GM12891 (cell line): Measurements from ENCODE around the gene SALL4.
"Not testable (repeated sequence)": the region's sequence is repeated elsewhere in the genome, so short reads cannot be mapped to it uniquely, and the experiment has no call there.

Experiments
- DNase-seq: peaks from one replicate; pipeline ENCODE4 v3.0.0; 2011; ENCODE audit warnings: low spot score; ENCODE audit not compliant: insufficient read length
- FAIRE-seq: peaks from 2 replicates; lab custom pipeline; 2011; peaks lifted over from hg19 to GRCh38; lab: Jason Lieb, UNC
- PAX5 ChIP-seq: IDR thresholded peaks from 2 replicates; pipeline ENCODE4 v1.6.1; 2011; ENCODE audit warnings: low read length, moderate library complexity, mild to moderate bottlenecking; ENCODE audit not compliant: insufficient read depth, severe bottlenecking
- POLR2A ChIP-seq: IDR thresholded peaks from 2 replicates; pipeline ENCODE4 v1.6.1; 2011; ENCODE audit warnings: low read depth, low read length, control low read depth
- POLR2AphosphoS5 ChIP-seq: IDR thresholded peaks from 2 replicates; pipeline ENCODE4 v1.6.1; 2011; ENCODE audit warnings: low read depth, low read length, control low read depth
- POU2F2 ChIP-seq: IDR thresholded peaks from 2 replicates; pipeline ENCODE4 v1.6.1; 2011; ENCODE audit warnings: low read depth, mild to moderate bottlenecking, control low read depth, low read length, moderate library complexity
- SPI1 ChIP-seq: IDR thresholded peaks from 2 replicates; pipeline ENCODE4 v1.6.1; 2011; ENCODE audit warnings: low read depth, low read length, control low read depth
- TAF1 ChIP-seq: IDR thresholded peaks from 2 replicates; pipeline ENCODE4 v1.6.1; 2011; ENCODE audit warnings: low read depth, low read length, control low read depth

Gene SALL4

DNA sequence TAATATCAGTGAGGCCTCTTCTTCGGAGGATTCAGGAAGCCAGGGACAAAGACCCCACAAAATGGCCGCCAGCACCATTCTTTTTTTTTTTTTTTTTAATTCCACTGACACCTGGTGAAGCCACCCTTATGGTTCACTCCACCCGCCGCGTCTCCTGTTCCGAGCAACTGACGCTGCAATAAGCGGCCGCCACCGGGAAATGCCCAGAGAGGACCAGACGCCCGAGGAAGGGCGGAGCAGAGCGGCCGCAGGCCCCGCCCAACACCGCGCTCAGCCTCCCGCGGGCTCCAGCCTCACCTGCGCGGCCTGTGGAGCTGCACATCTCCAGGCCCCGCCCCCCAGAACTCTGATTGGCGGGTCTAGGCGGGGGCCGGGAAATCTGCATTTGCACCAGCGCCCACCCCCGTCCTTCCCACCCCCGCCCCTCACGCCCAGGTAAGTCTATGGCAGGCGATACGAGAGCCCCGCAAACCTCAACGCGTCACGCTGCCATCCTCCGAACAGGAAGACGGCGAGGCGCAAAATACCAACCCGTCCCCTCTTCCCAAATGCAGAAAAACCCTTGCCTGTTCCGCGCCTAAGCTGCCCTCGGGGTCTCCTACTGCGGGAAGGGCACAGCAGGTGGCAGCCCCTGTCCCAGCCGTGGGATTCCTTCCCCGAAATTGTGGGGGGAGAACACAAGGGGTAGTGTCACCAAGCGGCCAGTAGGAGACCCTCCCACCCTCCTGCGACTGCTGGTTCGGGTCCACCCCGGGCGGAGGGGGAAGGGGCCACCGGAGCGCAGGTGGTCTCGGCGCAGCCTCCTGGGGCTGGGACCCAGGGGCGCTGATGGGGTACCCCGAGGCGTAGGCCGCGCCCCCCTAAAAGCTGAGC is 35.1 kb downstream of the SALL4 start:
- FAIRE-seq = no peak
- TF ChIP-seq POLR2A (no peak), PAX5 (no peak), SPI1 (no peak), TAF1 (no peak), POU2F2 (no peak), POLR2AphosphoS5 (no peak)

DNA sequence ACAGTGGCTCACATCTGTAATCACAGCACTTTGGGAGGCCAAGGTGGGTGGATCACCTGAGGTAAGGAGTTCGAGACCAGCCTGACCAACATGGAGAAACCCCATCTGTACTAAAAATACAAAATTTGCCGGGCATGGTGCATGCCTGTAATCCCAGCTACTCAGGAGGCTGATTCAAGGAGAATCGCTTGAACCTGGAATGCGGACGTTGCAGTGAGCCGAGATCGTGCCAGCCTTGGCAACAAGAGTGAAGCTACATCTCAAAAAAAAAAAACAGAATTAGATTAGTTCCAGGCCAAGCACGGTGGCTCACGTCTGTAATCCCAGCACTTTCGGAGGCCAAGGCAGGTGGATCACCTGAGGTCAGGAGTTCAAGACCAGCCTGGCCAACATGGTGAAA is 36.9 kb downstream of the SALL4 start:
- not testable (repeated sequence) for FAIRE-seq

More for the DNA sequence above, 35.1 kb downstream of the SALL4 start:
- peak; percentile 25 for DNase-seq

DNA sequence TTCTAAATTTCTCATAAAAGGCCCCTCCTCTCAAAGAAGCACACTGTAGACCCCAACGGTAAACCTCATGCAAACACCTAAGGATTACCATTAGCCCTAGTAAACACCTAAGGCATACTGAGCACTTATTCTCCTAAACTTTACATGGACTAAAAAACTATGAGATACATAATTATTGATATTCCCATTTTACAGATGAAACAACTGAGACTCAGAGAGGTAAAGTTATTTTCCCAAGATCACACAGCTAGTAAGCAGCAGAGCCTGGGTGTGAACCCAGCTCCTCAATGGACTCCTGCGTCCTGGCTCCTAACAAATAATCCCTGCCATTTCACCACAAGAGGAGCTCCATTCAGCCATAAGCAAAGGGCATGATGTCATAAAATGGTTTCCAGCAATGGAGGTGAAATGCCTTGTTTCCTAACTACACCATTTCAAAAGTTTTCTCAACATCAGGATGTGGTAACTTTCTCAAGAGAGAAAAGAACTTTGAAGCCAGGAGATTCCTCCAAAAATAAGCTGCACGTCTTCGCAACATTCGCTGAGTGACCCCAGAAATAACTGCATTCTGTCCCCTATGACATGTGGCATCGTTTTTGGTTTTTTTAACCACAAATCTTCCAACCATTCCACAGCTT is 38.2 kb downstream of the SALL4 start:
- FAIRE-seq (no peak), DNase-seq (no peak)
- TF ChIP-seq SPI1 (no peak), POLR2AphosphoS5 (no peak), TAF1 (no peak), POU2F2 (no peak), POLR2A (no peak), PAX5 (no peak)

More for the DNA sequence above, 36.9 kb downstream of the SALL4 start:
- DNase-seq = not testable (repeated sequence)

DNA sequence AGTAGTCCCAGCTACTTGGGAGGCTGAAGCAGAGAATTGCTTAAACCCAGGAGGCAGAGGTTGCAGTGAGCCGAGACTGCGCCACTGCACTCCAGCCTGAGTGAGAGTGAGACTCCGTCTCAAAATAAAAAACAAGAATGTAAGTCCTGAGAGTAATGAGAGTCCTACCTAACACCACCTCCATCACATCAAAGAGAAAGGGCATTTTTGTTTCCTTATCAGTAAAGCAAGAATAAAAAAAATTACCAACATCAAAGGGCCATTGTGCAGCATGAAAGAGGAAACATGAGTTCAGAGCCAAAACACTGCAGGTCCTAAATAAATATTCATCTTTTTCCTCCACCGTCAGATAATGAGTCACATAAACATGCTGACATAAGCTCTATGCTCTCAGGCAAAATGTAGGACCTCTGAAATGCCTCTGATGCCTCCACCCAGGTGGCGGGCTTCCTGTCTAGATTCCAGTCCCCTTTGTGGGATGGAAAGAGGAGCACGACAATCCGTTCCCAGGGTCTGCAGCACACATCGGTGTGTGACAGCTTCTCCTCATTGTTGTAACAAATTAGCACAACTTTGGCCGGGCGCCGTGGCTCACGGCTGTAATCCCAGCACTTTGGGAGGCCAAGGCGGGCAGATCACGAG is 41.3 kb downstream of the SALL4 start:
- DNase-seq (no peak), FAIRE-seq (no peak)
- TF ChIP-seq PAX5 (no peak), TAF1 (no peak), POLR2A (no peak), SPI1 (no peak), POU2F2 (no peak), POLR2AphosphoS5 (no peak)

DNA sequence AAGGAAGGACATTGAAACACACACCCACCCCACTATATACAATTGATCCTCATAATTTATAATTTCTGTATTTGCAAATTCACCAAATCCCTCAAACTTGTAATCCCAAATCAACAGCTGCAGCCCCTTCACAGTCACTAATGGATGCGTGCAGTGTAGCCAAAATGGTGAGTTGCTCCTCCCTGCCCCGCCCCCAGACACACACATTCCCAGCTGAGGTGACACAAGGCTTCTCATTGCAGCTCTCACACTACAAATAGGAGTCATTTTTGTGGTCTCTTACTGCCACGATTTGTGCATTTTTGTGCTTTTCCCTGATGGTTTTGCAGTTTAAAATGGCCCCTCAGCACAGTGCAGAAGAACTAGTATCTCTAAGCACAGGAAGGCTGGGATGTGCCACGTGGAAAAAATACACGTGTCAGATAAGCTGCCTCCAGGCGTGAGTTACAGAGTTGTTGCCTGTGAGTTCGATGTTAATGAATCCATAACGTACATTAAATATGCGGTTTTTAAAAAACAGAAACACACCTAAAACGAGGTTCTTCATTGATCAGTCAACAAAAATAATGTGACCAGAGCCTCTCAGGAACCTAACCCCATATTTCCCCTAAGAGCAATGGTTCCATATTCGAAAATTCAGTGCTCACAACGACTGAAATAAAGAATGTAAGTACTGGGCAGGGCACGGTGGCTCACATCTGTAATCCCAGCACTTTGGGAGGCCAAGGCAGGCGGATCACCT is 42.4 kb downstream of the SALL4 start:
- no peak for DNase-seq
- TF ChIP-seq PAX5 (no peak), SPI1 (no peak), POLR2AphosphoS5 (no peak), POU2F2 (no peak), TAF1 (no peak), POLR2A (no peak)
- no peak for FAIRE-seq

DNA sequence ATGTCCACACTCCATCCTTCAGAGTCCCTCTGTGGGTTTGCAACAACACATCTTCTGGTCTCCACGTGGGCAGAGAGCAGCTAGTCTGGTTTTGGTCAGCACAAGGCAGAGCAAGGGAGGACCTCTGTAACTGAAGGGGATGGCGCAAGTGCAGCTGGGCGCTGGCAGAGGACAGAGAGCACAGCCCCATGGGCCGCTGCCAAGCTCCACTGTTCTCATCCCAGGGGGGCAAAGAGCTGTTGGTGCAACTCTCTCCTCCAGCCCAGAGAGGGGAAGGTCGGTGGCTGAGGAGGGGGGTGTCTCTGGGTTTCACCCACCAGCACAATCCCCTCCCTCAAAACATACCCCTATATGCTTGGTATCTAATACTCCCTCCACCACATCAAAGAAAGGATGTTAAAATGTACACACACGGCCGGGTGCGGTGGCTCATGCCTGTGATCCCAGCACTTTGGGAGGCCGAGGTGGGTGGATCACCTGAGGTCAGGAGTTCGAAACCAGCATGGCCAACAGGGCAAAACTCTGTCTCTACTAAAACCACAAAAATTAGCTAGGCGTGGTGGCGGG is 43.3 kb downstream of the SALL4 start:
- FAIRE-seq (no peak), DNase-seq (no peak)
- TF ChIP-seq SPI1 (no peak), TAF1 (no peak), POU2F2 (no peak), POLR2AphosphoS5 (no peak), PAX5 (no peak), POLR2A (no peak)

DNA sequence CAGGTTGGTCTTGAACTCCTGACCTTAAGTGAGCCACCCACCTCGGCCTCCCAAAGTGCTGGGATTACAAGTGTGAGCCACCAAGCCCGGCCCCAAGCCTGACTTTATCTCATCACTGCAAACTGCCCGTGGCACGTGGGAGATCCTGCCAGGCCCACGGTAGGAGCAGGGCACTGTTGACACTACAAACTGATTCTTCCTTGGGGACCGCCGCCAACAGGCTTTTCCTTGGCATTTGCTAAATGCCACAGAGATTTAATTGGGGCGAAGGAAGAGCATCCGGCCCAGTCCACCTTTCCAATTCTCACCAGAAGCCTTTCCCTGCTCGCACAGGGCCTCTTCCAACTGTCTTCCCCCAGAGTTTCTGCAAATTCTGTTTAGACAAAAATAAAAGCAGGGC is 45.1 kb downstream of the SALL4 start:
- FAIRE-seq = no peak
- TF ChIP-seq PAX5 = no peak
- no peak for TF ChIP-seq POLR2A

DNA sequence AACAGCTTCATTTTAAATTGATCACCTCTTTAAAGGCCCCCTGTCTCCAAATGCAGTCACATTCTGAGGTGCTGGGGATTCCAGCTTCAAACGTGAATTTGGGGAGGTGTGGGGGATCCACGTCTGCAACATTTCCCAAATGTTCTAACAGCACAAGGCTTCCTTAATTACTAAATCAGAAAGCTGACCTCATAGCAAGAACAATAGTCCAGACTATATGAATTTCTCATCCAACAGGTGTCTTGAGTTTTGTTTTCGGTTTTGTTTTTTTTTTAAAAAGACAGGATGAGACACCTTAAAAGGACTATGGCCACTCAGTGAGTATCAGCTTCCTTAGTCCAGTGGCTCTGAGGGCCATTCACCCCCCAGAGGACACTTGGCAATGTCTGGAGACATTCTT is 45.7 kb downstream of the SALL4 start:
- TF ChIP-seq SPI1 = no peak
- TF ChIP-seq TAF1 = no peak
- no peak for TF ChIP-seq POU2F2
- TF ChIP-seq POLR2AphosphoS5 = no peak
- TF ChIP-seq PAX5 = no peak
- TF ChIP-seq POLR2A = no peak
- no peak for FAIRE-seq

More for the DNA sequence above, 45.1 kb downstream of the SALL4 start:
- no peak for DNase-seq

DNA sequence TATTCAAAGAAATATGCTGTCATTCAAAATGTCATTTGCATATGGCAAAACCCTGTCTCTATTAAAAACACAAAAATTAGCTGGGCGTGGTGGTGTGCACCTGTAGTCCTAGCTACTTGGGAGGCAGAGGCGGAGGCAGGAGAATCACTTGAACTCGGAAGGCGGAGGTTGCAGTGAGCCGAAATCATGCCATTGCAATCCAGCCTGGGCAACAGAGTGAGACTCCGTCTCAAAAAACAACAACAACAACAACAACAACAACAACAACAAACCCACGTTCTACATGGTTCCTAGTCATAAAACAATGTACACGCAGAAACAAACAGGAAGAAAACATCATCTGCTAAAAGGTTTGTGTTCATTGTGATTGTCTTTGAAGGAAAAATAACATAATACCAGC is 49.1 kb downstream of the SALL4 start:
- FAIRE-seq, DNase-seq: not testable (repeated sequence)

More for the DNA sequence above, 45.7 kb downstream of the SALL4 start:
- DNase-seq = no peak

DNA sequence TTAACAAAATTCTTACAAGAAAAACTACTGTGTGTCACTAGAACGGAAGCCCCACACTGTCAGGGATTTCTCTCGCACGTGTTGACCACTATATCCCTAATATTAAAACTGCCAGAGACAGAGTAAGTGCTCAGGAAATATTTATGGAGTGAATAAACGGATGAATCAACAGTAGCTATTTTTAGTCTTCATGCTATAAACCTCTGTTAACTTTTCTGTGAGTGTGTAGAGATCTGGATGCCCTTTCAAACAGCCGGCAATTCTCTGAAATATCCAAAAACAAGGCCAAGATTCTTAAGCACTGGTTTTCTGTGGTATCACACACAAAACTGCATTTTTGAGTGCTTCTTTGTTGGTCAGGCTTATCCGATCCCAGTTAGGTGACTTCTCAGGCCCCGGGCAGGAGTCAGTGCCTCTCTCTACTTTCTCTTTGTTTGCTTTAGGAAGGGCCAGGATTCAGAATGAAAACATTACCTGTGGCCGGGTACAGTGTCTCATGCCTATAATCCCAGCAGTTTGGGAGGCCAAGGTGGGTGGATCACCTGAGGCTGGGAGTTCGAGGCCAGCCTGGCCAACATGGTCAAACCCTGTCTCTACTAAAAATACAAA is 49.9 kb downstream of the SALL4 start:
- TF ChIP-seq POU2F2 (no peak), SPI1 (no peak), PAX5 (no peak), TAF1 (no peak), POLR2AphosphoS5 (no peak), POLR2A (no peak)
- FAIRE-seq (no peak), DNase-seq (no peak)
